Activated CD4-positive, alpha-beta T cell treated with anti-CD3 and anti-CD28 coated beads for 24 hours (primary cell): Measurements from ENCODE around the gene EXOC5.
"Not testable (repeated sequence)": the region's sequence is repeated elsewhere in the genome, so short reads cannot be mapped to it uniquely, and the experiment has no call there.

ENCODE experiments used
- DNase-seq, 2 donors: peaks; one replicate each; pipeline ENCODE4 v3.0.0-alpha.2; 2020; ENCODE audit warnings: low read depth in 2 of 2

EXOC5 gene

DNA sequence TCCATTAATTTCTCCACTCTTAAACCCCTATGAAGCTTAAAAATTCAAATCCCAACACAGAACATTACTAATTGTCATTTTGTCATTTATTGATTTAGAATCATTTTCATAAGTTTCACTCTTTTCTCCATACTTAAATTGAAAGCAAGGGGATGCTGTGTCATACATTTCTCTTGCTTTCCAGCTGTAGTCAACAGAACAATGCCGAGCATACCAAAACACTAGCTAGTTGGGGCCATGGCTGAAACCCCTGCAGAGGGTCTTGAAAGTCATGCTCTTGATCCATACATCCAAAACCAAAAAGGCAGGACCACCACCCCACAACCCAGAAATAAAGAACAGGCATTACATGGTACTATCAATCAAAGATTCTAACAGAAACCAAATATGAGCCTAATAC is 9.0 kb downstream of the EXOC5 start:
- DNase-seq: no peak

GRCh38 chr14:57258221-57258620 is 10.5 kb downstream of the EXOC5 start:
- DNase-seq: not testable (repeated sequence)

DNA sequence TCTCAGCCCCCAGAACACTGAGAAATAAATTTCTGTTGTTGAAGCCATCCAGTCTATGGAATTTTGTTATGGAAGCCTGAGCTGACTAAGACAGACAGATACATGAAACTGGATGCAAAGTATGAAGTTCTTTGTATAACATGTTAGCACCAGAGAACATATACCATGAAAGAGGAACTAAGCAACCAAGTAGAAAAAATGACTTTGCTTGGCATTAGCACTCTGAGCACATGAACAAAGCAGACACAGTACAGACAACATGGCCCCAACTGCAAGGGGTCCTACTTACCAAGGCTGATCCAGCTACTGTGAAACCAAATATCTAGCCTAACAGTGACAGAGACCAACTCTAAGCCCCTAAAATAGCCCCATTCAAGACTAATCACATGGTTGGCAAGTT is 13.8 kb downstream of the EXOC5 start:
- DNase-seq: no peak

- DNase-seq: no peak
Observed at GRCh38 chr14:57246933-57247657, 21.6 kb downstream of the EXOC5 start.

- no peak for DNase-seq
Observed at GRCh38 chr14:57245941-57246340, 22.8 kb downstream of the EXOC5 start.

DNA sequence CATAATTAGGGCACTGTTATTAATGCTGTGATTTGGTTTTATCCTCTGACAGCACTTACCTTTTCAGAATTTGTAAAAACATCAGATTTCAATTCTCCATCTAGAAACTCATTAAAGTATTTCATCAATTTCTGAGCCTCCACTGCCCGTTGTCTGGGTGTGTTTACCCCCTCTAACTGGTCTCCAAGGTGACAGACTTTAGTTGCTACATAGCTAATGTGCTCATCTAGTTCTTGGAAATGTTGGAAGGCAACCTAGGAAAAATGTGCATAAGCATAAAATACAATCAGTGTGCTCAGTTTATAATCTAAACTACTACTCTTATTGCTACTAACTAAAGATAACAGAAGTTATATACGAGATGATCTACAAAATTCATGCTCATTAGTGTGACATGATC is 24.6 kb downstream of the EXOC5 start:
- DNase-seq: no peak

DNA sequence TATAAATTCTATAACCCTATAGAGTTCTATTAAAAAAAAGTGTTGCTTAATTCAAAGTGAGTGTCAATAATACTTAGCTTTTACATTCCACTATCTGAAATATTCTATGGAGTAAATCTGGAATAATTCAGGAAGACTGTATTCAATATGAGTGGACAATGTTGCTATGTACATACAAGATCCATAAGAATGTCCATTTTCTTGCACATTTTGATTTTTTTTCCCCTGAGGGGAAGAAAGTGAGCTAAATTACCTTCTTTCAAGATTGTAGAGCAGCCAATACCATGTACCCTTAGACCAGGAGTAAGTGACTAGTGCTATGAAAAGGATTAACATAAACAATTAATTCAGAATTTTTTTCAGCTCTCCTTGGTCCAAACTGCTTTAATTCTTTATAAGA is 25.4 kb downstream of the EXOC5 start:
- DNase-seq: no peak

- DNase-seq: not testable (repeated sequence)
Observed at GRCh38 chr14:57240115-57240514, 28.6 kb downstream of the EXOC5 start.

GRCh38 chr14:57232006-57232405 is 36.7 kb downstream of the EXOC5 start:
- DNase-seq: no peak

- DNase-seq: not testable (repeated sequence)
Observed at GRCh38 chr14:57228320-57228719, 40.4 kb downstream of the EXOC5 start.

GRCh38 chr14:57227083-57227482 is 41.6 kb downstream of the EXOC5 start:
- no peak for DNase-seq

- no peak for DNase-seq
Observed at GRCh38 chr14:57221931-57222330, 46.8 kb downstream of the EXOC5 start.

GRCh38 chr14:57212919-57213318 is 55.8 kb downstream of the EXOC5 start:
- DNase-seq: no peak

- no peak for DNase-seq
Observed at GRCh38 chr14:57209561-57209960, 59.1 kb downstream of the EXOC5 start.

GRCh38 chr14:57205938-57206337 is 62.8 kb downstream of the EXOC5 start:
- no peak for DNase-seq

- DNase-seq: not testable (repeated sequence)
Observed at GRCh38 chr14:57202672-57203071, 66.0 kb downstream of the EXOC5 start.

DNA sequence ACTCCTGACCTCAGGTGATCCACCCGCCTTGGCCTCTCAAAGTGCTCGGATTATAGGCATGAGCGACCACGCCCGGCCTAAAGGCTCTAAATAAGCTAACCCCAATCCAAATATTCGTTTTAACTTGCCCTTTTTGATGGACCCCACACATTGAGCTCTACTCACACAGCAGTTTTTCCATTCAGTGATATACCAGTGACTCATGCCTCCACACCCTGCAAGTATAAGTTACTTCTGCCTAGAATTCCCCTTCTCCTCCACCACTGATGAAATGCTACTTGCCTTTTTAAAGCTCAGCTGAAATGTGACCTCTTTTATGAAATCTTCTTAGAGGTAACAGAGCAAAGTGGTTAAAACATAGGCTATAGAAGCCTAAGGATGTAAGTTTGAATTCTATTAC is 68.8 kb downstream of the EXOC5 start:
- no peak for DNase-seq

- no peak for DNase-seq
Observed at GRCh38 chr14:57189070-57189469, 79.6 kb downstream of the EXOC5 start.

DNA sequence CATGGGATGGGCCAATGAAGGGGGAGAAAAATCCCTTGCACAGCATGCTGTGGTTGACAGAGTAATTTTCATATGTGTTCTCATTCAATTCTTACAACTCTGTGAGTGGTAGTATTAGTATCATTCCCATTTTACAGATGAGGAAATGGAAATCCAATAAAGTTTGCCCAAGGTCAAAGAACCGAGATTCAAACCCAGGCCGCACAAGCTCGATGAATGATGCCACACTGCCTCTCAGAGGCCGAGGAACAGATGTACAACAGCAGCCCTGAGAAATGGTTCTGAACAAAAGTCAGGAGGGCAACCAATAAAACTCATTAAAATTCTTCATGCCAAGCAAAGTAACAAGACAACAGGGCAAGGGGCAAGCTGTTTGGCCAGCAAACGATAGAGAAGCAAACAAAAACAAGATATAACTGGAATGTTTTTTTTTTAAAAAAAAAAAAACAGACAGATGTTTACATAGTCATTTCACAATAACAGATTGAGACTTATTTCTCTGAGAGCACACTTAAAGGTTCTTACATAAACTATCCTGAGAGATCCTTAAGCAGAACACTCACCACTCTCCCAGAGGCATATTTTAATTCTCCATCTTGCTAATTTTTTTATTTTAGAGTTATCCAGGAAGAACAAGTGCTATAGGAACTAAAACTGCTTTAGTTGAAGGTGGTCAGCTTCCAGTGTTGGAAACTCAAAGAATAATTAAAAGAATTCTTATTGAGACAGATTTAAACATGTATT is 85.8 kb downstream of the EXOC5 start:
- no peak for DNase-seq

GRCh38 chr14:57179273-57179672 is 89.4 kb downstream of the EXOC5 start:
- DNase-seq: no peak

DNA sequence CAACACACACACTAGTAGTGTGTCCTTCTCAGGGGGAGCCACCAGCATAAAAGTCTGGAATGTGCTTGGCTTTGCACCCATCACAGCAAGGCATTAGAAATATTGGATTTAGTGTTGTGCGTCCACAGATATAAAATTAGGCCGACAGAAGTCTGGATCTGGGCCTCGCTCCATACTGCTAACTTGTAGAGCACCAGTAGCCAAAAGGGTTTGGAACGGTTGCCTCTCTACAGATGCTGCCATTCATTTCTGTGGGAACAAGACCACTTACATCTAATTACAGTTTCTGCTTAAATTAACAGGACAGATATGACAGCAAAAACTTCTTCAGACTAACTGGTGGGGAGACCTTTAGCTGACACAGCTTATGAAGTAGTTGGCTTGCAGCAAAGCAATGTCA is 94.2 kb downstream of the EXOC5 start:
- DNase-seq: no peak

- no peak for DNase-seq
Observed at GRCh38 chr14:57171903-57172302, 96.8 kb downstream of the EXOC5 start.

DNA sequence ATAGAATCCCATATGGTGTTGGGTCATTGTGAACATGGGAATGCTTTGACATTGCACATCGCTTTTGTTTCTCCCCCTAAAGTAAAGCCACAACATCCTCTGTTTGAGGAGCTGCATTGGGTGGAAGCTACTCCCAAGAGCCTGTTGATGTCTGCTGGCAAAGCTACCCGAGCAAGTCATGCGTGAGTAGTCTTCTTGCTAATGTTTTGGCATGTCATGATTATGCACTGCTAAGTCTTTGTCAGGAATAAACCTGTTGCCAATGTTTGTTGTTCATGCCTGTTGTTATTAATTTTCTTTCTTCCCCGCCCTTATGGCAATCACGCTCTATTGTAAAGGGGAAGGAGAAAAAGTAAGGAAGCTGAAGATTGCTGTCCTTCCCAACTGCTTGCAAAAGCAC is 97.3 kb downstream of the EXOC5 start:
- no peak for DNase-seq
